A673 (cell line): ENCODE measurements around the gene CSTPP1. TPM values are rescaled to one million over a fixed set of nuclear protein-coding genes. Genes with fewer than 3 reads are reported as not detected.

ENCODE experiments used
- BruUV-seq: library from RNA; stranded (reverse); fragments of 400-500 nt; replicated peaks from 2 replicates; lab custom pipeline; 2021; lab: Mats Ljungman, UMichigan
- CTCF ChIA-PET: fragments of 300-600 bp; sonication (Branson Sonifier 250); formaldehyde crosslinking; loops from one replicate; lab custom pipeline; 2022; ENCODE audit warnings: antibody characterized with exemption; lab: Charles Lee
- POLR2A ChIA-PET: fragments of 300-600 bp; sonication (Branson Sonifier 250); formaldehyde crosslinking; loops from one replicate; lab custom pipeline; 2022; ENCODE audit warnings: antibody characterized with exemption; ENCODE audit not compliant: low non-redundant PET; lab: Charles Lee
- DNase-seq: peaks from one replicate; pipeline ENCODE4 v3.0.0-alpha.2; 2015; ENCODE audit warnings: low spot score
- H3K27ac ChIP-seq: fragments of 200-600 bp; sonication (generic); 2 replicates; pipeline ENCODE4 v1.5.1; 2016; ENCODE audit warnings: mixed run types, low read depth, mild to moderate bottlenecking, mixed read lengths, antibody characterized with exemption, low read length; ENCODE audit not compliant: poor library complexity, severe bottlenecking
- H3K27me3 ChIP-seq: fragments of 200-600 bp; sonication (generic); replicated peaks from 2 replicates; pipeline ENCODE4 v1.6.1; 2017; ENCODE audit warnings: mixed run types, low read depth, mild to moderate bottlenecking, mixed read lengths, antibody characterized with exemption, low read length; ENCODE audit not compliant: insufficient read depth, poor library complexity
- H3K36me3 ChIP-seq: fragments of 200-600 bp; sonication (generic); 2 replicates; pipeline ENCODE4 v1.6.1; 2016; ENCODE audit warnings: mixed run types, mild to moderate bottlenecking, mixed read lengths, antibody characterized with exemption, low read length; ENCODE audit not compliant: insufficient read depth, poor library complexity, severe bottlenecking
- H3K4me1 ChIP-seq: fragments of 200-600 bp; sonication (generic); 2 replicates; pipeline ENCODE4 v1.6.1; 2017; ENCODE audit warnings: mixed run types, mild to moderate bottlenecking, mixed read lengths, antibody characterized with exemption, low read length; ENCODE audit not compliant: insufficient read depth, poor library complexity, severe bottlenecking
- H3K4me3 ChIP-seq: fragments of 200-600 bp; sonication (generic); 2 replicates; pipeline ENCODE4 v1.5.1; 2016; ENCODE audit warnings: low read depth, mixed run types, mild to moderate bottlenecking, mixed read lengths, low read length; ENCODE audit not compliant: poor library complexity, severe bottlenecking
- H3K9me3 ChIP-seq: fragments of 200-600 bp; sonication (generic); 2 replicates; pipeline ENCODE4 v1.6.1; 2016; ENCODE audit warnings: mixed run types, low read depth, mild to moderate bottlenecking, mixed read lengths, antibody characterized with exemption, low read length; ENCODE audit not compliant: poor library complexity, severe bottlenecking
- EZH2 ChIP-seq: fragments of 200-600 bp; sonication (generic); IDR thresholded peaks from 2 replicates; pipeline ENCODE4 v1.6.1; 2017; ENCODE audit warnings: borderline replicate concordance, low read depth, mild to moderate bottlenecking, mixed read lengths, antibody characterized with exemption, low read length; ENCODE audit not compliant: poor library complexity, severe bottlenecking
- intact Hi-C: fragments of 100-400 bp; cut with micrococcal nuclease; formaldehyde crosslinking; loops from one replicate; pipeline ENCODE4 v1.10.0; 2022; ENCODE audit not compliant: unreplicated experiment
- total RNA-seq: library from RNA; stranded (reverse); gene quantifications from 2 replicates; pipeline ENCODE4 v1.2.3, GENCODE V29; 2021
- TF ChIP-seq, protein P1 (sequence below): fragments of 300-800, 200-600 bp; sonication (generic); conservative IDR thresholded peaks from 2 replicates; pipeline ENCODE4 v1.5.1; 2017; ENCODE audit warnings: low read depth, mild to moderate bottlenecking, antibody characterized with exemption, low read length, moderate library complexity, mixed read lengths

The CSTPP1 gene
- total RNA-seq, 1 experiment from 2014 or later, result 79.3 TPM

DNA sequence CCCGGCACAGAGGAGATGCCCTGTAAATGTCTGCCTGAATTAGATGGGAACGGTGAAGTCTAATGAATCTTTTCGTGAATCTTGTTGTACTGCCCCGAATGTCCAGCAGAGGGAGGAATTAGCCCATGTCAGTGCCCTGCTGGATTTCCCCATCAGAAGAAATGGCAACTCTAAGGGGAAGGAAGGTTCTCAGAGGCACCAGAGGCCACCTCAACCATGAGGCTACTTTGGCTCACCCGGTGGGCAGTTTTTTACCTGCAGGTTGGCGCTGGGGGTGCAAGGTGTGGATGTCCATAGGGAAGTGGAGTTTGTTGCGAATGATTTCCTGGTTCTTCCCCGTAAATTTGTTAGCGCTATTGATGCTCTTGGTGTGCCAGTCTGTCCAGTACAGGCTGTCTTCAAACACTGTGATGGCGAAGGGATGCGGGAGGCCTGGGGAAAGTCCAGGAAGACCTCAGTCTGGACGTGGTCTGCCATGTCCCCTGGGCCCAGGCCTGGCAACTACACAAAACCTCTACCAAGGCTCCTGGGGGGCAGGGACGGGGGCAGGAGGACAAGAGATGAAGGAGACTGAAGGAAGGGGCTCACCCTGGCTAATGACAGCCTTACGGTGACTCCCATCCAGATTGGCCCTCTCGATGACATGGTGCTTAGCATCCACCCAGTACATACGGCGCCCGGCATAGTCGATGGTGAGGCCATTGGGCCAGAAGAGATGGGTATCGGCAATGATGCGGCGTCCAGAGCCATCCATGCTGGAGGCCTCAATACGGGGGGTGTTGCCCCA lies 46.7 kb upstream of the CSTPP1 start:
- ChIA-PET CTCF (interaction anchor here (0.9 to 1.7 kb wide), 2 partner anchors 263 to 271 kb away, joined by 5 to 17 read pairs; no protein-coding TSS in a partner anchor), POLR2A (no interaction called here)
- peak; percentile 92 for DNase-seq
- Histone ChIP-seq H3K36me3 (peaks cover 32% of the 10 kb centered on the region), H3K4me3 (no peak overlapping the region), H3K27me3 (no peaks in the 10 kb centered on the region), H3K9me3 (no peaks in the 10 kb centered on the region), H3K27ac (no peak overlapping the region), H3K4me1 (no peaks in the 10 kb centered on the region)
- TF ChIP-seq, protein P1, sequence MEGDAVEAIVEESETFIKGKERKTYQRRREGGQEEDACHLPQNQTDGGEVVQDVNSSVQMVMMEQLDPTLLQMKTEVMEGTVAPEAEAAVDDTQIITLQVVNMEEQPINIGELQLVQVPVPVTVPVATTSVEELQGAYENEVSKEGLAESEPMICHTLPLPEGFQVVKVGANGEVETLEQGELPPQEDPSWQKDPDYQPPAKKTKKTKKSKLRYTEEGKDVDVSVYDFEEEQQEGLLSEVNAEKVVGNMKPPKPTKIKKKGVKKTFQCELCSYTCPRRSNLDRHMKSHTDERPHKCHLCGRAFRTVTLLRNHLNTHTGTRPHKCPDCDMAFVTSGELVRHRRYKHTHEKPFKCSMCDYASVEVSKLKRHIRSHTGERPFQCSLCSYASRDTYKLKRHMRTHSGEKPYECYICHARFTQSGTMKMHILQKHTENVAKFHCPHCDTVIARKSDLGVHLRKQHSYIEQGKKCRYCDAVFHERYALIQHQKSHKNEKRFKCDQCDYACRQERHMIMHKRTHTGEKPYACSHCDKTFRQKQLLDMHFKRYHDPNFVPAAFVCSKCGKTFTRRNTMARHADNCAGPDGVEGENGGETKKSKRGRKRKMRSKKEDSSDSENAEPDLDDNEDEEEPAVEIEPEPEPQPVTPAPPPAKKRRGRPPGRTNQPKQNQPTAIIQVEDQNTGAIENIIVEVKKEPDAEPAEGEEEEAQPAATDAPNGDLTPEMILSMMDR, result peak; percentile 100
- no peak for TF ChIP-seq EZH2
- intact Hi-C loops, result loop anchor here (1.0 kb wide), 4 partner anchors 263 to 465 kb away; no protein-coding TSS in a partner anchor
- no TSS peak for BruUV-seq

GRCh38 chr11:46890665-46891064 lies 45.9 kb upstream of the CSTPP1 start:
- DNase-seq, result no peak
- Histone ChIP-seq H3K36me3 (peaks cover 31% of the 10 kb centered on the region), H3K9me3 (no peaks in the 10 kb centered on the region), H3K27me3 (no peaks in the 10 kb centered on the region), H3K27ac (no peak overlapping the region), H3K4me1 (no peaks in the 10 kb centered on the region), H3K4me3 (no peak overlapping the region)
- TF ChIP-seq, protein P1, result no peak
- no peak for TF ChIP-seq EZH2
- POLR2A ChIA-PET, result interaction anchor here (0.7 kb wide), 1 partner anchor 368 kb away, joined by 4 read pairs; no protein-coding TSS in a partner anchor
- intact Hi-C loops, result no loop called here
- BruUV-seq, result no TSS peak
- CTCF ChIA-PET, result interaction anchor here (0.9 to 1.7 kb wide), 2 partner anchors 263 to 270 kb away, joined by 5 to 17 read pairs; no protein-coding TSS in a partner anchor

DNA sequence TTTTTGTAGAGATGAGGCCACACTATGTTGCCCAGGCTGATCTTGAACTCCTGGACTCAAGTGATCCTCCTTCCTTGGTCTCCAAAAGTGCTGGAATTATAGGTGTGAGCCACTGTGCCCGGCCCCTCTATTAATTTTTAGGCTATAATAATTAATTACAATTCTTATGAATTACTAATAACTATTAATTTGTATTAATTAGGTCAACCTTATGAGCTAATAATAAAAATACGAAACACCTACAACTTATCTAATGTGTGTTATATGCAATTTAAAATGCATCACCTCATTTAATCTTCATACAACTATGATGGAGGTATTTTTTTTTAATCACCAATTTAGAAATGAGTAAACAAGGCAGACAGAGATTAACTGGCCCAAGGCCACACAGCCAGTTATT lies 44.5 kb upstream of the CSTPP1 start:
- H3K27ac ChIP-seq, result no peak overlapping the region
- no peaks in the 10 kb centered on the region for H3K9me3 ChIP-seq
- peaks cover 30% of the 10 kb centered on the region for H3K36me3 ChIP-seq
- H3K4me3 ChIP-seq, result no peak overlapping the region
- ChIA-PET POLR2A (interaction anchor here (0.6 to 1.0 kb wide), 2 partner anchors 163 to 298 kb away, joined by 6 to 18 read pairs; no protein-coding TSS in a partner anchor), CTCF (no interaction called here)
- intact Hi-C loops, result no loop called here
- no TSS peak for BruUV-seq
- no peaks in the 10 kb centered on the region for H3K27me3 ChIP-seq
- no peak for TF ChIP-seq EZH2
- TF ChIP-seq, protein P1, result no peak
- DNase-seq, result no peak
- no peaks in the 10 kb centered on the region for H3K4me1 ChIP-seq
